Lower lobe of right lung (tissue), 2 donors: ENCODE data around the gene FERMT3. TPM values are rescaled to one million over a fixed set of nuclear protein-coding genes. Genes with fewer than 3 reads are reported as not detected.

Source experiments
- ATAC-seq, 2 donors: fragments of 200-7000 bp; cut with Tn5 transposase; one replicate each; pipeline ENCODE4 v1.9.1; 2020 to 2022; ENCODE audit warnings: mild to moderate bottlenecking in 2 of 2, moderate library complexity in 2 of 2
- DNase-seq: peaks from one replicate; pipeline ENCODE4 v3.0.0-alpha.2; 2020
- H3K27ac ChIP-seq: fragments of 200-600 bp; one replicate; pipeline ENCODE4 v1.8.0; 2022
- H3K27me3 ChIP-seq: fragments of 200-600 bp; one replicate; pipeline ENCODE4 v1.8.0; 2022; ENCODE audit warnings: low read depth
- H3K36me3 ChIP-seq: fragments of 200-600 bp; one replicate; pipeline ENCODE4 v1.8.0; 2022; ENCODE audit warnings: mild to moderate bottlenecking
- H3K4me1 ChIP-seq: fragments of 200-600 bp; one replicate; pipeline ENCODE4 v1.8.0; 2022
- H3K4me3 ChIP-seq: fragments of 200-600 bp; one replicate; pipeline ENCODE4 v1.8.0; 2022; ENCODE audit warnings: mild to moderate bottlenecking
- H3K9me3 ChIP-seq: fragments of 200-600 bp; one replicate; pipeline ENCODE4 v1.8.0; 2022
- intact Hi-C: fragments of 100-400 bp; cut with DNase I; formaldehyde crosslinking; loops from one replicate; pipeline ENCODE4 v1.11.0; 2022
- total RNA-seq: library from RNA; stranded (reverse); fragmentation: NEBNext Ultra II Directional; extraction: Animal tissue kit (Norgen Biotek cat#: 25700); gene quantifications from one replicate; pipeline ENCODE4 v1.2.1, GENCODE V29; 2021
- TF ChIP-seq, protein P1 (sequence below): fragments of 200-600 bp; IDR thresholded peaks from one replicate; pipeline ENCODE4 v1.8.0; 2022; ENCODE audit warnings: antibody characterized with exemption, mild to moderate bottlenecking
- donor health status: DM: no; HTN: yes; CAD: no; lungs with severe emphysema.

FERMT3 gene
- total RNA-seq, 1 donor from 2014 or later = 92.0 TPM

DNA sequence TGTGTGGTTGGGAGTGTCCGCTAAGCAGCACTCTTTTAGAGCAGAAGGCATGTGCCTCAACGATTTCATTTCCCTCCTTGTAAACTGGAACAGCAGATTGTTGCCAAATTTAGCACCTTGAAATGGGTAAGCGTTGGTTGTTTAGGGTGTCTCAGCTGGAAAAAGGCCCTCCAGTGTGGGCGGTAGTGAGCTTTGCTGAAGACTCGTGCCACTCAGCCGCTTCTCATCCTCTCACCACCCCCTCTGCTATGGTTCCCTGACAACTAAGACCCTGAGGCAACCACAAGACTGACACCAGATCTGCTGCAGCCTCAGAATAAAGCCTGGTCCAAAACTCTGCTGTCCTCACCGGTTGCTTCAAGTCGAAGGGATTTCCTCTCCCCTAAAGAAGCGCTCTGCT lies 9.9 kb upstream of the FERMT3 start:
- no peak overlapping the region for H3K27ac ChIP-seq
- H3K4me3 ChIP-seq = no peak overlapping the region
- H3K27me3 ChIP-seq = no peaks in the 10 kb centered on the region
- H3K4me1 ChIP-seq = peaks cover 3% of the 10 kb centered on the region
- no peak for ATAC-seq
- intact Hi-C loops = no loop called here
- H3K9me3 ChIP-seq = no peaks in the 10 kb centered on the region
- H3K36me3 ChIP-seq = peaks cover 92% of the 10 kb centered on the region
- TF ChIP-seq, protein P1, sequence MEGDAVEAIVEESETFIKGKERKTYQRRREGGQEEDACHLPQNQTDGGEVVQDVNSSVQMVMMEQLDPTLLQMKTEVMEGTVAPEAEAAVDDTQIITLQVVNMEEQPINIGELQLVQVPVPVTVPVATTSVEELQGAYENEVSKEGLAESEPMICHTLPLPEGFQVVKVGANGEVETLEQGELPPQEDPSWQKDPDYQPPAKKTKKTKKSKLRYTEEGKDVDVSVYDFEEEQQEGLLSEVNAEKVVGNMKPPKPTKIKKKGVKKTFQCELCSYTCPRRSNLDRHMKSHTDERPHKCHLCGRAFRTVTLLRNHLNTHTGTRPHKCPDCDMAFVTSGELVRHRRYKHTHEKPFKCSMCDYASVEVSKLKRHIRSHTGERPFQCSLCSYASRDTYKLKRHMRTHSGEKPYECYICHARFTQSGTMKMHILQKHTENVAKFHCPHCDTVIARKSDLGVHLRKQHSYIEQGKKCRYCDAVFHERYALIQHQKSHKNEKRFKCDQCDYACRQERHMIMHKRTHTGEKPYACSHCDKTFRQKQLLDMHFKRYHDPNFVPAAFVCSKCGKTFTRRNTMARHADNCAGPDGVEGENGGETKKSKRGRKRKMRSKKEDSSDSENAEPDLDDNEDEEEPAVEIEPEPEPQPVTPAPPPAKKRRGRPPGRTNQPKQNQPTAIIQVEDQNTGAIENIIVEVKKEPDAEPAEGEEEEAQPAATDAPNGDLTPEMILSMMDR = no peak
- no peak for DNase-seq

DNA sequence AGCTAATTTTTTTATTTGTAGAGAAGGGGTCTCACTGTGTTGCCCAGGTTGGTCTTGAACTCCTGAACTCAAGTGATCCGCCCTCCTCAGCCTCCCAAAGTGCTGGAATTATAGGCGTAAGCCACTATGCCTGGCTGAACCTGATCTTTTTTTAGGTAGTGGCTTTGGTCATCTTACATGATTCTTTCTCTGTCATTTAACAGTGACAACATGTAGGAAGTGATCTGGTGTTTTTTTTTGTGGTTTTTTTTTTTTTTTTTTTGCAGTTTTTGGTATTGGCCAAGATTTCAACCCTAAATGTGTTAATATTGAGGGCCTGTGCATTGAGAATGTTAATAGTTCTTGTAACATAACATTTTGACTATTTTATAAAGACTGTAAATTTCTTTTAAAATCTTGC lies 8.0 kb upstream of the FERMT3 start:
- peaks cover 99% of the 10 kb centered on the region for H3K36me3 ChIP-seq
- ATAC-seq = no peak
- intact Hi-C loops = no loop called here
- H3K4me1 ChIP-seq = no peaks in the 10 kb centered on the region
- no peaks in the 10 kb centered on the region for H3K9me3 ChIP-seq
- no peak overlapping the region for H3K27ac ChIP-seq
- TF ChIP-seq, protein P1 = no peak
- no peaks in the 10 kb centered on the region for H3K27me3 ChIP-seq
- no peak for DNase-seq
- H3K4me3 ChIP-seq = no peak overlapping the region

DNA sequence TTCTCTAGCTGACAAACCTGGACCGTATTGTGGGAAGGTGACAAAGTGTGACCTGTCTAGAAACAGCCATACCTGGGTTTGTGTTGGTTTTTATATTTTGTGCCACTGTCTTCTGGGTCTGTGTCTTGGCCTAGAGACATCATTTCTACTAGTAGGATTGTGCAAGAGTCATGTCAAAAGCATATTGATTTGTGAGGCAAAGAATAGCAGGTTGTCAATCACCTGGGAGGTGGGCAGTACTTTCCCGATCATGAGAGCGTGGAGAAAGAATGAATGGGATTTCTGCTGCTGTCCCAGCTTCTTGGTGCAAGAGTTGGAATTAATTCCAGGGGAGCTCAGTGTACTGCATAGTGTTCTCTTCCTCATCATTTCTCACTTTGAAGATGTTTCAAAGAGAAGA lies 5.0 kb upstream of the FERMT3 start:
- DNase-seq = no peak
- Histone ChIP-seq H3K27ac (no peak overlapping the region), H3K36me3 (peaks cover 86% of the 10 kb centered on the region), H3K9me3 (no peaks in the 10 kb centered on the region), H3K4me1 (peaks cover 25% of the 10 kb centered on the region), H3K4me3 (no peak overlapping the region), H3K27me3 (no peaks in the 10 kb centered on the region)
- no peak for ATAC-seq
- TF ChIP-seq, protein P1 = no peak
- intact Hi-C loops = no loop called here

DNA sequence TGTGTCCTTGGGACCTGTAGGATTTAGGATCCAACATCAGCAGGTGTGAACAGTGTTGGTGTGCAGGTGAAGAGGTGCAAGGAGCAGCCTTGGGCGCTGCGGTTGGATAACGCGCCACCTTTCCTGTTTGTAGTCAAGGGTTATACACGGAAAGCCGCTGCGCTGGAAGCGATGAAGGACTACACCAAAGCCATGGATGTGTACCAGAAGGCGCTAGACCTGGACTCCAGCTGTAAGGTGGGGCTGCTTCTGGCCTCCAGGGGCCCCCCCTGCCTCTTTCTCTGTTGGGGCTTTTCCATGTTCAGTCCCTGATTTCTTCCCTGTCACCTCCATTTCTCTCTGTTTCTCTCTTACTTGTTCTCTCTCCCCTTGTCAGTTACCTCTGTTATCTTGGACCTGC lies 3.5 kb upstream of the FERMT3 start:
- intact Hi-C loops = no loop called here
- TF ChIP-seq, protein P1 = no peak
- Histone ChIP-seq H3K4me3 (no peak overlapping the region), H3K27me3 (no peaks in the 10 kb centered on the region), H3K4me1 (peaks cover 39% of the 10 kb centered on the region), H3K36me3 (peaks cover 71% of the 10 kb centered on the region), H3K27ac (no peak overlapping the region), H3K9me3 (no peaks in the 10 kb centered on the region)
- DNase-seq (no peak), ATAC-seq (no peak)

DNA sequence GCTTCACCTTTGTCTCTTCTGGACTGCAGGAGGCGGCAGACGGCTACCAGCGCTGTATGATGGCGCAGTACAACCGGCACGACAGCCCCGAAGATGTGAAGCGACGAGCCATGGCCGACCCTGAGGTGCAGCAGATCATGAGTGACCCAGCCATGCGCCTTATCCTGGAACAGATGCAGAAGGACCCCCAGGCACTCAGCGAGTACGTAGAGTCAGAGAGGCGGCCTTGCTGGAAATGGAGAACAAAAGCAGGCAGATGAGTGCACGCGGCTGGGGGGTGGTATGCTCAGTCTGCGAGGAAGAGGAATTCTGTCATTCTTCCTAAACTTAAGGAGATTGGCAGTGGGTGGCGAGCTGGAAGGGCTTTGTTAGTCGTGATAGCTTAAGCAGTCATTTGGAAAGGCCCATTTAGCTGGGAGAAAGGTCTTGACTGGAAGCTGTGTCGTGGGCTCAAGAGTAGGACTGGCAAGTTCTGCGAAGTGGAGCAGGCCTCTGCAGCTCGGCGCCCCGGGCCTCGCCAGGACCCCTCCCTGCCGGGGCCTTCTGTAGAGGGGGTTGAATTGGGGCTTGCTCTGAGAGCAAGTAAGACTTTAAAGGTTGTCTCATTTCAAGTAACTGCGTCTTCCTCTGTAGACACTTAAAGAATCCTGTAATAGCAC lies 3.0 kb upstream of the FERMT3 start:
- peaks cover 44% of the 10 kb centered on the region for H3K4me1 ChIP-seq

More for the DNA sequence above, 3.0 kb upstream of the FERMT3 start:
- Histone ChIP-seq H3K4me3 (no peak overlapping the region), H3K27ac (no peak overlapping the region), H3K9me3 (no peaks in the 10 kb centered on the region), H3K27me3 (no peaks in the 10 kb centered on the region), H3K36me3 (peaks cover 66% of the 10 kb centered on the region)
- ATAC-seq (no peak), DNase-seq (no peak)
- intact Hi-C loops = no loop called here
- TF ChIP-seq, protein P1 = no peak
